Limb (tissue), 2 donors: ENCODE results near the gene PGAM2.

ENCODE experiments used
- DNase-seq, 2 donors: peaks; one replicate each; pipeline ENCODE4 v3.0.0-alpha.2; 2016; ENCODE audit errors: extremely low spot score in 2 of 2

PGAM2 gene

DNA sequence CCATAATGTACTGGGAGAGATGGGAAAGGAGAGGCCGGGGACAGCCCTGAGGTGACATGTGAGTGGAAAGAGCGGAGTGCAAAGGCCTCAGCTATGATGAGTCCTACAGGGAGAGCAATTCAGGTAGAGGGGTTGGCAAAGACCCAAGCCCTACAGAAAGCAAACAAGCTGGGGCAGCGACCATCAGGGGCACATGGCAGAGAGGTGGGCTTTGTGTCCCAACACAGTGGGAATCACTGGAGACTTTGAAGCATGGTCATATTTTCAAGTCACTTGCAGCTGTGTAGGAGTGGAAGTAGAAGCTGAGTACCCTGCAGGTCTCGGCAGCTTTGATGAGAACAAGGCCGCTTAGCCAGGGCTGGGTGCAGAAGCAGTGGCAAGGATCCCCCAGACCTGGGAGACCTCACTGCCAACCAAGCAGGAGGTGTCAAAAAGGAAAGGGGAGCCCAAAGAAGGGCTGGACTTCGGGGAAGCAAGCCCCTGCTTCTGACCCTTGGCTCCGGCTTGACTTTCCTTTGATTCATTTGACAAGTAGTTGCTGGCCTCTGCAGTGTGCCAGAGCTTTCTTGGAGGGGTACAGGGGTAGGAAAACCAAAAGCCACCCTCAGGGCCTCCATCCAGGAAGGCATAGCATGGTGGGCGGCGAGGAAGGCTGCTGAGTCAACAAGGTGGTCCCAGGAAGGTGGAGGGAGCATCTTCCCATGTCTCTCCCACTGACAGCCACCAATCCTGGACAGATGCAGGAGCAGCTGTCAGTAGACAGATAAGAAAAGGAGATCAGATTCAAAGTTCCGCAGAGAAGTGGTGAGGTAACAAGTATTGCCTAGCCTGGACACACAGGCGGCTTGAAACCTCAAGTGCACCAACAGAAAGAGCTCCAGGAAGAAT lies 1.9 kb upstream of the PGAM2 start:
- DNase-seq = peak in 1 of 2 donors; percentile 28

- peak in 1 of 2 donors; percentile 32 for DNase-seq
These were observed 1.2 kb upstream of the PGAM2 start for GRCh38 chr7:44066494-44067063.

DNA sequence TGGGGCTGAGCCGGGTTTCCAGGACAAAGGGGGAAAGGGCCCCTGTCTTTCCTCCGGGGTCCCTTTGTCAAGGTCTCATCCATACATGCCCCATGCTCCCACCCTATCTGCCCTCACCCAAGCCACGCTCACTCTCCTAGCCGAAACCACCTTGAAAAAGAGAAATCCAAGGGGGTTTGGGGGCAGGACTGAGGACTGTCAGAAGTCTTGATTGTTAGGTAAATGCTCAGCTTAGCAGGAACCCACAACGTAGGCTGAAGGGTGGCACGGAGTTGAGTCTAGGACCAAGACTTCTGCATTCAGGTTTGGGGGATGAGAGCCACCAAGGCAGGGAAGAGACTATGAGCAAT lies 719 bp upstream of the PGAM2 start:
- no peak for DNase-seq

- DNase-seq = peak in 1 of 2 donors; percentile 50
These were observed 456 bp downstream of the PGAM2 start for GRCh38 chr7:44064791-44065430.

DNA sequence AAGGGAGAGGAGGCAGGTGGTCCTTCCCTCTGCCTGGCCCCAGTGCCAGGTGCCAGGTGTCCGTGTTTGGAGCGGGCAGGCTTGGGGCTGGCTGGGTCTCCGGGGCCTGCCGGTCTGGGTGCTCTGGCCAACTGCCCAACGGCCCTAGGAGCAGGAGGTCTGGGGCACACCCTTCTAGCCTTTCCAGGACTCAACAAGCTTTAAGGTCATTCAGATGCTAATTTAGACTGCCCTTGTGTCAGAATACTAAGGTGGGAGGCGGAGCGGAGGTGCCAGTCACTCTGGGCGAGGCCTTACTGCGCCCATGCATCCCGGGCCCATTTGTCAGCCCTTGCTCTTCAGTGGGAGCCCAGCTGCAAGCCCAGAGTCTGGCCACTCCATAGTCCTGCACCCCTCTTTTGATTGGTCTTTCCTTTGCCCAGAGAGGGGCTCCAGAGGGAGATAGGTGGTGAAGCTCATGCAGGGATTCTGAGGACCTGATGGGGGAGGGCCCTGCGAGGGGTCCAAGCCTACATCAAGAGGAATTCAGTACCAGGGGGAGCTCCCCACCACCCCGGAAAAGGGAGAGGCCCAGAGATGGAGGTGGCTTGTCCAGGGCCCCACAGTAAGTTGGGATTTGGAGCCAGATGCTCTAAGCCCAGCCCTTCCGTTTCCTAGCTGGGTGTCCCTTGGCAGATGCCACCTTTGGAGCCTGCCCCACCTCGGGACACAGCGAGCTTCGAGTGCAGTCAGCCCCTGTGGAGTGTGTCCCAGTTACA lies 1.3 kb downstream of the PGAM2 start:
- peak in 1 of 2 donors; percentile 29 for DNase-seq

- DNase-seq = no peak
These were observed 1.8 kb downstream of the PGAM2 start for GRCh38 chr7:44063547-44063893.

GRCh38 chr7:44062903-44063295 lies 2.5 kb downstream of the PGAM2 start:
- no peak for DNase-seq

DNA sequence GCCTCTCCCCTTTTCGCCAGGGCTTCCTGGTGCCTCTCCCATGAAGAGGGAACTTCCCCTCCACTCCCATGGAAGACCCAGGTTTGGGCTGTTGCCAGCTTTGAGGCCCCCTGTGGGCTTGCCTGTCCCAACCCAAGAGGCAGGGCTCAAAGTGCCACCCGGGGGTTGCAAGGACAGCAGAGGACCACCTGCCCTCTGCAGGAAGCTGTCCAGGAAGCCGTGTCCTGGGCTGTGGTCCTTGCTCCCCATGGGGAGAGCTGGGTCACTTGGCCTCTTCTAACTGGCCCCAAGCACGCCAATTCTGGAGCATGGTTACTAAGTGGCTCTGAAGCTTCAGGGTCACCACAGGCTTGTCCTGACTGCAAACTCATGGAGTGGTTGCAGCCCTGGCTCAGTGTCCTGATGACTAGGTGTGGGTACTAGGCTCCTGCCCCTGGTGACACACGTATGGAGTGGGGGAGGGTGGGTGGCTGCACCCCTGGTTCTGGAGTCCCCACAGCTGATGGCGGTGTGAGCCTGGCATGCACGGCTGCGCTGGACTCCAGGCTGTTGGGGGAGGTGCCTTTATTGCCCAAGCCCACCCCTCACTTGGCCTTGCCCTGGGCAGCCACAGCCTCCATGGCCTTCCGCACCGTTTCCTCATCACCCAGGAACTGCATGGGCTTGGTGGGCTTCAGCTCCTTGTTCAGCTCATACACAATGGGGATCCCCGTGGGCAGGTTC lies 3.0 kb downstream of the PGAM2 start:
- peak in 1 of 2 donors; percentile 33 for DNase-seq

DNA sequence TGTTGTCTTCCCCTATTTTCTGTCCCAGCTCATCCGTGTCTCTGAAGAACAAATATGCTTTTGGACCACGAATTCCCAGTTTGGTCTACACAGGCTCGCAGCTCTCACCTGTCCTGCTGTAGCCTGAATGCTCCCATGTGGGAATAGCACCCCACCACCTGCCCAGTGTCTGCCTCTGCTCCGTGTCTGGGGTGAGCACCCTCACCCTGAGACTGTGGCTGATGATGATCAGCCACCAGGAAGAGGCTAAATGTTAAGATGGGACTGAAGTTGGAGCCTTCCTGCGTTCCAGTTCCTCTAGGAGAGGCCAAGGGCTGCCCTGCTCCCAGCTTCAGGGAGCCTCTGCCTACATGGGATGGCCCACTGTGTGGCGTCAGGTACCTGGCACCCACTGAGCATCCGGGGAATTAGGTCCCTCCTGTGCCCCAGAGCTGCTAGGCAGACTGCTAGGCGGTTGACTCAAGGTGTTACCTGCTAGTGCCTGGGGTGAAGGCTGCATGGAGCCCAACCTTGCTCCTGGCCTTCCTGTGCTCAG lies 3.7 kb downstream of the PGAM2 start:
- peak in 1 of 2 donors; percentile 16 for DNase-seq

- no peak for DNase-seq
These were observed 4.3 kb downstream of the PGAM2 start for GRCh38 chr7:44060948-44061644.

DNA sequence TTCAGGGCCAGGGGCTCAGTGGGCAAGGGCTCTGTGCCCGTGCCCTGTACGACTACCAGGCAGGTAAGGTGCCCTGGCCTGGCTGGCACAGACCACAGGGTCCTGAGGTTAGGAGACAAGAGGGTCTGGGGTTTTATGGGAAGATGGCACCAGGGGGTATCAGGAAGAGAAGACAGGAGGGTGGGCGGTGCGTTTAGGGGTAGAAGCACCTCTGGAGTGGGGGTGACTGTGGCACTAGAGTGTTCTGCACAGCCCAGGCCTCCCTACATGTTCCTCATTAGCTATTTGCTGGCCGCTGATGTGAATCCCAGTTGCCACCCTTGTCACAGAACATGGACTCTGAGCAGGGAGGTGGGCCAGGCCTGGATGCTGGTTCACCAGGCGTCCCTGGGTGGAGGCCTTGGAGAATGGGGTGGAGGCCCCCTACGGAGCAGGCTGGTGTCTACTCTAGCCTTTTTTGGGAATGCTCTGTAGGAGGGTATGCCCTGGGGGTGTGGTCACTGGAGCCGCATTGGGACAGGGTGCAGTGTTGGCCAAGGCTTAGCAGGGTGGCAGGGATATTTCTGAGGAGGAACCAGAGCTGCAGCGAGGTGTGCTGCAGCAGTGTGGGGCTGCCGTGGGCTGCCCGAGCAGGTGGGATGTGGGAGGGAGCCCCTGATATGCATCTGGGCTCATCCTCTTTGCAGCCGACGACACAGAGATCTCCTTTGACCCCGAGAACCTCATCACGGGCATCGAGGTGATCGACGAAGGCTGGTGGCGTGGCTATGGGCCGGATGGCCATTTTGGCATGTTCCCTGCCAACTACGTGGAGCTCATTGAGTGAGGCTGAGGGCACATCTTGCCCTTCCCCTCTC lies 5.0 kb downstream of the PGAM2 start:
- no peak for DNase-seq

DNA sequence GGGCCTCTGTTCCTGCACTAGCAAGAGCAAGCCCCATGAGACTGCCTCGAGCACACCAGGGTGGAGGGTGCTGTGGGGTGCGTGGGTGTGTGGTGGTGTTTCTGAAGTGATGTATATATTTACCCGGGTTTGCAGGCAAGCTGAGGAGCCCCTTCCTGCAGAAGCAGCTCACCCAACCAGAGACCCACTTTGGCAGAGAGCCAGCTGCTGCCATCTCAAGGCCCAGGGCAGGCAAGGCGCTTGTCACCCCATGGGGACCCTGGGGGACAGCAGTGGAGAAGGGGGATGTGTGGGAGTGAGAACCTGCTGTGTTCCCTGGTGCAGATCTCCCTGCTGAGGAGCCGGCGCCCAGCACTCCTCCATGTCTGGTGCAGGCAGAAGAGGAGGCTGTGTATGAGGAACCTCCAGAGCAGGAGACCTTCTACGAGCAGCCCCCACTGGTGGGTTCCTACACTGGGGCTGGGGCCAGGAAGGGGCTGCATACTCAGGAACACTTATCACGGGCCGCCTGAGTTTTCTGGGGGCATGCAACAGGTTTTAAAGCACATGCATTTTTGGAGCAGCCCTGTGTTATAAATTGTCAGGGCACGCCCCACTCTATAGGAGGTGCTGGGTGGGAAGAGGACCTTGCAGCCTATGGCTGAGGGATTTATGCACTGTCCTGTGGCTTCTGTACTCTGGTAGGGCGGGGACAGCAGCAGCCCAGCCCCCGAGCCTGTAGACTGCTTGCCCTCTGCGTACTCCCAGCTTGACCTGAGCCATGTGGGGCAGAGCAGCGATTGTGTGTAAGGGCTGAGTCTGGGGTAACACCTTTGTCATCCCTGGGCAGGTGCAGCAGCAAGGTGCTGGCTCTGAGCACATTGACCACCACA lies 5.9 kb downstream of the PGAM2 start:
- DNase-seq = no peak

DNA sequence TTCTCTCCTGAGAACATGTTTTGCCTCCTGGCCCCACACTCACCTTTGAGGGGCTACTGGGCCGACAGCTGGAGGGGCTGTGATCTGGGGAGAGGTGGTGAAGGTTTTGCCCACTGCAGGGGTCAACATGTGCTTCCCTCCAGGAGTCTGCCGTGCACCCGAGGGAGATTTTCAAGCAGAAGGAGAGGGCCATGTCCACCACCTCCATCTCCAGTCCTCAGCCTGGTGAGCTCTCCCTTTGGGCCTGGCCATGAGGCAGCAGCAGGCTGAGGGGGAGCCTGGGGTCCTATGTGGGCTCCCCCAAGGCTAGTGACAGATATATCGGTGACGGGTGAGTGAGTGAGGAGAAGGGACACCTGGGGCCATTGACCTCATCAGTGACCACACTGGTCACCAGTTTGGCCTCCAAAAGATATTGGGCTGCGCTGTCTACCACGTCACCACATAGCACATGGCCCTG lies 6.6 kb downstream of the PGAM2 start:
- DNase-seq = peak in 1 of 2 donors; percentile 6

DNA sequence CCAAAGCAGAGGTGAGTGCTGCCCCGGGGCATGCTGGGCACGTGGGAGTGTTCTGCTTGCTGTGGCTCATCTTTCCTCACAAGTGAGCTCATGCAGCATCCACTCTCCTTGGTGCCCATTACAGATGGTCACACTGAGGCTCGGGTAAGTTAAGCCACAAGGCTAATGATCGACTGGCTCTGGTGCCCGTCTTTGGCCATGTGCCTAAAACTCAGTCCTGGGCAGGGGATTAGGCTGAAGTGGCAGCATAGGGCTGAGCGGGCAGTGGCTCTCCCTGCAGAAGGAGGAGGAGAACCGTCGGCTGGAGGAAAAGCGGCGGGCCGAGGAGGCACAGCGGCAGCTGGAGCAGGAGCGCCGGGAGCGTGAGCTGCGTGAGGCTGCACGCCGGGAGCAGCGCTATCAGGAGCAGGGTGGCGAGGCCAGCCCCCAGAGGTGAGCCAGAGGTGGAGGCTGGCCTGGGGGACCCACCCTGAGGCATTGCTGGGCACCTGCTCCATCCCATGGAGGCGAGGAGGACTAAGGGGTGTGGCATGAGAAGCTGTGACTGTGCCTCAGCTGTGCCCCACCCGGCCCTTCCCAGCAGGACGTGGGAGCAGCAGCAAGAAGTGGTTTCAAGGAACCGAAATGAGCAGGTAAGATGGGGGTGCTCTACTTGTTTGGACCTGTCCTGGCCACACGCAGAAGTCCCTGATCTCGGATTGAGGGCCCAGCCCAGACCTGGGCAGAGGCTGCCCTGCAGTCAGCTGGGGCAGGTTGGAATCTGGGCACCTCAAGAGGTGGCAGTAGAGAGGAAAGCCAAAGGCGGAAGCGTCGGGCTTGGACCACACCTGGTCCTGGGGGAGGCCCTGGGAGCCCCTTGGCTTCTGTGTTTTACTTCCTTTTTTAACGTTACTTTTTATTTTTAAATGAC lies 7.3 kb downstream of the PGAM2 start:
- no peak for DNase-seq

DNA sequence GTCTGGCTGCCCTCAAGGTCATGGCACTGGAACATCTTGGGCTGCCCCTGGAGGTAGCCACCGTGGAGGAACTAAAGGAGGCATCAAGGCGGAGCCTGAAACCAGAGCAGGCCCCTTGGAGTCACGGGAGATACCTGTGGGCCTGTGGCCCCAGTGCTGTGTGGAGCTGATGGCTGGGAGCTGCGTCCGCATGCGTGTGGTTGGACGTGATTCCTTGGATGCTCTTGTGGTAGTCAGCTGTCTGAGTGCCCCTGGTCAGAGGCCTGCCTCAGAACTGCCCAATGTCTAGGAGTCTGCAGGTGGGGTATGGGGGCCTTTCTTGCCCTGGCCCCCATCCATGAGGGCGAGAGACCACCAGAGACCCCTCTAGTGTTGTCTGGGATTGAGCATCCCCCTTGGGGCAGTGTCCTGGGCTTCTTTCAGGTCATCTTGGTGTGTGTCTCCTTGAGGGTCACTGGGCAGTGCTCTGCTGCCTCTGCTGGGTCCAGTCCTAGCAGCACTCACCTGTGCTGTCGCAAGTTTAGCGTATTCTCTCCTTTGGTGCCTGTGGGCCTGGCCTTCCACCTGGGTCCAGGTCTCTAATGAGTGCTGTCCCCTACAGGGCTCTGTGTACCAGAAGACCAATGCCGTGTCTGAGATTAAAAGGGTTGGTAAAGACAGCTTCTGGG lies 8.1 kb downstream of the PGAM2 start:
- DNase-seq = no peak

- DNase-seq = peak in 1 of 2 donors; percentile 26
These were observed 8.7 kb downstream of the PGAM2 start for GRCh38 chr7:44056681-44057080.
